Measurements from ENCODE around the gene MORC2. TPM values are rescaled to one million over a fixed set of nuclear protein-coding genes. Genes with fewer than 3 reads are reported as not detected.

Gene MORC2
- total RNA-seq, 1 experiment from 2014 or later: 17.5 TPM

DNA sequence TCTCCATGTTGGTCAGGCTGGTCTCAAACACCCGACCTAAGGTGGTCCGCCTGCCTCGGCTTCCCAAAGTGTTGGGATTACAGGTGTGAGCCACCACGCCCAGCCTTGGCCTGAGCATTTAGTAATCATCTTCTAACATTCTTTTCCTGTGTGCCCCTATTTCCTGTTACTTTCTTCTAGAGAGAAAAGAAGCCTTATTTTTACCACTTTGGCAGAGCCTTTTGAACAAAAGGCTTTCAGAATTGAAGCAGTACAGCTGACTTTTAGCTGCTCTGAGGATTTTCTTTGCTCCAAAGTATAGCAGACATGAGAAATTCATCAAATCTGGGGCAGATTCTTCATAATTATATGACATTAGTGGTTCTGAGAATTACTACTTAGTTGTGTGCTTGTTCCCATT lies 13.4 kb downstream of the MORC2 start:
- in situ Hi-C loops (cut with HindIII; ENCODE audit: low sequenced_read_pairs): no loop called here
- no peak for DNase-seq (ENCODE audit: low spot score)

DNA sequence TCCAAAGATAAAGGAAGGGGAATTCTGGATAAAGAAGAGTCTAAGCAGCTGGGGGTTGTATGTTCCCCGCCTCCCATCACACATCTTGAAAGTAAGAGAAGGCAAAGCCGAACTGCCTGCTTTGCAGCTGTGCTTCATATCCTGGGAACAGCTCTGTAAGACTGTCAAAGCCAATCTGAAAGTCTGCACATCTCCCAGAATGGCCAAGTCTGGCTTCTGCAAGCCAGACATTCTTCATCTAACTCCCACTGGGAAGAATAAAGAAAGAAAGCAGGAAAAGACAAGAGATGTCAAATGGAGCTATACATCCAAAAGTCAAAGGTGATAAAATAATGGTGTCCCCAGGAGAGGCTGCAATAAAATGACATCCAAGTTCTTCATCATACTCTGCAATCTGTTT lies 15.4 kb downstream of the MORC2 start:
- in situ Hi-C loops (cut with HindIII; ENCODE audit: low sequenced_read_pairs): loop anchor here (5.0 kb wide), 1 partner anchor 79 kb away; no protein-coding TSS in a partner anchor
- no peak for DNase-seq (ENCODE audit: low spot score)

- in situ Hi-C loops (cut with HindIII; ENCODE audit: low sequenced_read_pairs): loop anchor here (5.0 kb wide), 1 partner anchor 82 kb away; no protein-coding TSS in a partner anchor
- DNase-seq (ENCODE audit: low spot score): no peak
Observed at GRCh38 chr22:30949934-30950660, 18.5 kb downstream of the MORC2 start.

DNA sequence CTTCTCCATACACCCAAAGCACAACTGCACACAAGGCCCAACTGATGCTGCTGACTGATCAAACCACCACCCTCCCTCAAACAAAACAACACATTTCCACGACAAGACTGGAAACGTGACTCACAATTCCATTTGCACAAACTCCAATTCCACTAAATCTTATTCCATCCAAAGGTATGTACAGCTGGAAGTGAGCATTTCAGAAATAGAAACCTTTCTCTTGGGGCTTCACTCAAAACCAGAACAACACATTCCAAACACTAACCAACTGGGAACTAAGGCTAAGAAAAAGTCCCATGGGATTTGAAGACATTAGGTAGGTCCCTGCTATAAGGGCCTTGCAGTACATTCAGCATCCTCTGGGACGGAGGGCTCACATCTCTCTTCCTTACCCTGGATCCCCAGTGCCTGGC lies 19.6 kb downstream of the MORC2 start:
- in situ Hi-C loops (cut with HindIII; ENCODE audit: low sequenced_read_pairs): no loop called here
- no peak for DNase-seq (ENCODE audit: low spot score)

DNA sequence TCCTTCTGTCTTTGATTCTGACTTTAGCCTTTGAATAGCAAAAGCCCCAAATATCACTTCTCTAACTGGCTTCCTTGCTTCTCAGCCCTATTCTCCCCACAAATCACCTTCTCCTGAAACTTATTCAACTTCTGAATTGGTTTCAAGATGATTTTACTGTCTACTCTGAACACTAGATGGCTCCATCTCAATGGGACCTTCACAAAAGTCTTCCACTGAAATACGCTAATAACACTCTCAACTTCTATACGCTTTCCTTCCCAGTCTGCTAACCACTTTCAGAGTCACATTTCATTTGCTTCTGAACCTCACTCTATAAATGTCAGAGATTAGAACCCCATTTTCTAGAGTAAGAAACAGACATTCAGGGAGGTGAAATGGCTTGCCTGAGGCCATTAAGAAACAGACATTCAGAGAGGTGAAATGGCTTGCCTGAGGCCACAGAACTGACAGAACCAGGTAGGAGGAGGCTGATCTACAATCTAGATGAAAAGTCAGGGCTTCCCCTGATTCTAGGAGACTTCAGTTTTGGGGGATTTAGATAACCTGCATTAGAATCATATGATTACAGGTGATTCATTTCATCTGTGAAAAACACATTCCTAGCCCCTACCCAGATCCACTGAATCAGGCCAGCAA lies 20.6 kb downstream of the MORC2 start:
- peak; percentile 59 for DNase-seq (ENCODE audit: low spot score)
- in situ Hi-C loops (cut with HindIII; ENCODE audit: low sequenced_read_pairs): no loop called here

DNA sequence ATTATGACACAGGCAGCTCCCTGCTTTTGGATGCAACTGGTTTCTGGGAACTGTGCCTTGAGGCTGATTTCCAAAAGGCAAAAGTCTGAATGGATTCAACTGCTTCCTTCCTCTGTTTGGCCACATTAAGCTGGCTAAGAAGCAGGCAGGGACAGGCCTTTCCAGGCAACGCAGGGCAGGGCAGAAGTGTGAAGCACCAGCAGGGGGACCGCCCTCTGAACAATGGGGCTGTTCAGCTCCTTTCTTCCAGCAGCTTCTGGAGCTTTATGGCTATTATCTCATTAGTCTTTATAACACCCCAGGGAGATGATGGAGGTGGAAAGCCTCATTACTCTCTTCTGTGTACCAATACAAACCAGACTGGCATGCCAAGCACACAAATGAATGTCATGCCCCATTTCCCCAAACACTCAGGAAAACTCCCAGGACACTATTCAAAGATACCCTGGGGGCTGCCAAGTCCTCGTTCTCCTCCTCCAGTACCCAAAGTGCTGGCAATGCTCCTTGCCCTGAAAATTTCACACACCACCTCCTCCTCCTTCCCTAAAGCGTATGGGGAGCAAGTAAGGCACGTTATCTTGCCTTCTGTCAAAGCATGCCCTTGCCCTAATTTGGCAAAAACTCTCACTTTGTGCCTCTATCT lies 21.3 kb downstream of the MORC2 start:
- DNase-seq (ENCODE audit: low spot score): peak; percentile 49
- in situ Hi-C loops (cut with HindIII; ENCODE audit: low sequenced_read_pairs): no loop called here

DNA sequence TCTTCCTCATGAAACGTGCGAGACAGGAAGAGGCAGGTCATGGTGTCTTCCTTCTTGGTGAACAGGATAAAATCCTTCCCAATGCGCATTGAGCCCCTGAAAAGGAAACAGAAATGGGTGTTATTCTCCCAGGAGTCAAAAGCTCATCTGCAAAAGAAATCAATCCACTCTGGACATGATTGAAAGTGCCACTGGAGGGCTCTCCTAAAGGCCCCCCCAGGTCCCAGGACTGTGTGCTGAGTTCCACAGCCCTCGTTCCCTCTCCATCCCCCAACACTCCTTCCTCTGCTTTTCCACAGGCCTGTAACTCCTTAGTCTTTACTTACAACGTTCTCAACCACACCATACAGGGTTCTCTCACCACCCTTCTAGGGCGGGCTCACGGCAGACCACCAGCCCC lies 22.2 kb downstream of the MORC2 start:
- in situ Hi-C loops (cut with HindIII; ENCODE audit: low sequenced_read_pairs): no loop called here
- DNase-seq (ENCODE audit: low spot score): no peak

DNA sequence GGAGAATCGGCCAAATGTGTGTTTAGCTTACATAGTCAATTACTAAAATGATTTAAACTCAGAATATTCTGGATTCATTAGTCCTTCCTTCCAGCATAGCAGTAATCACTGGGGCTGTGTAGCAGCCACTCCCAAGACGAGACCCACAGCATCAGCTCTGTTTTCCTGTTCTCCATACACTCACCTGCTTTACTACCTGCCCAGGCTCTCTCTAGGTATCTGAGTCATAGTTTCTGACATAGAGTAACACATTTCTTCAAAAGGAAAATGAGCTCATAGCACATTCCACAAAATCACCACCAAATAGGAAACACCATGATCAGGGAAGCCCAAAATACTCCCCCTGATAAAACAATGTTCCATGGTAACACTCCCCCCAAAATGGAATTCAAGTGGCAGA lies 22.9 kb downstream of the MORC2 start:
- no peak for DNase-seq (ENCODE audit: low spot score)
- in situ Hi-C loops (cut with HindIII; ENCODE audit: low sequenced_read_pairs): no loop called here

DNA sequence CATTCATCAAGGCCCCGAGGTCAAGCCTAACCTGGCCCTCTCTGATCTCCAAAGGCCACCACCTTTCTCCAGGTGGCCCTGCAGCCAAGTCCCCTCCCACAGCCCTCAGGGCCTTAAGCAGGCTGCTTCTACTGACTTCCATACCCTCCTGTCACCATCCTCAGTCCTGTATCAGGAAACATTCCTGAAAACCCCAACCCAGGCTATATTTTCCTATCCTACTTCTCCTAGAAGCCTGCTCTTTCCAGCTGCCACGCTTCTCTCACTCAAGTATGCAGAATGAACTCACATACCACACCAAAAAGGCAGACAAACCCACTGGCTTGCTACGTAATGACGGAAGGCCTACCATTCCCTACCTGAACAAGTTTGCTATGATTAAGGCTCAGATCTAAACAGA lies 23.6 kb downstream of the MORC2 start:
- DNase-seq (ENCODE audit: low spot score): no peak
- in situ Hi-C loops (cut with HindIII; ENCODE audit: low sequenced_read_pairs): no loop called here

GRCh38 chr22:30943368-30943767 lies 25.2 kb downstream of the MORC2 start:
- in situ Hi-C loops (cut with HindIII; ENCODE audit: low sequenced_read_pairs): no loop called here
- no peak for DNase-seq (ENCODE audit: low spot score)

GRCh38 chr22:30941363-30941740 lies 27.2 kb downstream of the MORC2 start:
- DNase-seq (ENCODE audit: low spot score): no peak
- in situ Hi-C loops (cut with HindIII; ENCODE audit: low sequenced_read_pairs): no loop called here

DNA sequence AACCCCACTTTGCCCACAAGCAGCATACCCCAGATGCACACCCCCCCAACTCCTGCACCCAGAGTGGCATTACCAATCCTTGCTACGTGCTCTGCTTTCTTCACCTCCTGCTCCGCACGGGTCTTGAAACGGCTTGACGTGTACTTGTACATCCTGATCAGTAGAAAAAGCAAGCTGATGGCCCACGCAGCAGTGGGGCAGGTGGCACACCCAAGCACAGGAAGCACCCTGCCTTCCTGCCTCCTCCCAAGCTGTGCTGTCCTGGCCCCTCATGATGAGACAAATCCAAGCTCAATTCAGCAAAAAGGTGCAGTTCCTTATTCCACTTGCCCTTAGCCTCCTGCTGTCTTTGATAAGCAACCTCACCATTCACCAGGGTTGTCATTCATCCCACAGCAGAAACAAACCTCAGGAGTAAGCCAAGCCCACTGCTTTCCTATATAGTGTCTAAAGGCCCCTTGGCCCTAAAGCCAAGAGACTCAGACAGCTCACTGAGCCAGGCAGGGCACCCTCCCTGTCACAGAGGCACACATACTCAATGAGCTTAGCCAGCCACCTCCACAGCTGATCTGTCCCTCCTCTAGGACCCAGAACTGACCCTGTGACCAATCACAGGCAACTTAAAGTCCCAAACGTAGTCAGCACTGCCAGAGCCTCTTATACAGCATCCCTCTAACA lies 27.8 kb downstream of the MORC2 start:
- in situ Hi-C loops (cut with HindIII; ENCODE audit: low sequenced_read_pairs): no loop called here
- no peak for DNase-seq (ENCODE audit: low spot score)

GRCh38 chr22:30934053-30934452 lies 34.5 kb downstream of the MORC2 start:
- no peak for DNase-seq (ENCODE audit: low spot score)
- in situ Hi-C loops (cut with HindIII; ENCODE audit: low sequenced_read_pairs): no loop called here

GRCh38 chr22:30933457-30933856 lies 35.1 kb downstream of the MORC2 start:
- in situ Hi-C loops (cut with HindIII; ENCODE audit: low sequenced_read_pairs): no loop called here
- no peak for DNase-seq (ENCODE audit: low spot score)

- no peak for DNase-seq (ENCODE audit: low spot score)
- in situ Hi-C loops (cut with HindIII; ENCODE audit: low sequenced_read_pairs): no loop called here
Observed at GRCh38 chr22:30932661-30933060, 35.9 kb downstream of the MORC2 start.

GRCh38 chr22:30931541-30932300 lies 36.9 kb downstream of the MORC2 start:
- no peak for DNase-seq (ENCODE audit: low spot score)
- in situ Hi-C loops (cut with HindIII; ENCODE audit: low sequenced_read_pairs): no loop called here

DNA sequence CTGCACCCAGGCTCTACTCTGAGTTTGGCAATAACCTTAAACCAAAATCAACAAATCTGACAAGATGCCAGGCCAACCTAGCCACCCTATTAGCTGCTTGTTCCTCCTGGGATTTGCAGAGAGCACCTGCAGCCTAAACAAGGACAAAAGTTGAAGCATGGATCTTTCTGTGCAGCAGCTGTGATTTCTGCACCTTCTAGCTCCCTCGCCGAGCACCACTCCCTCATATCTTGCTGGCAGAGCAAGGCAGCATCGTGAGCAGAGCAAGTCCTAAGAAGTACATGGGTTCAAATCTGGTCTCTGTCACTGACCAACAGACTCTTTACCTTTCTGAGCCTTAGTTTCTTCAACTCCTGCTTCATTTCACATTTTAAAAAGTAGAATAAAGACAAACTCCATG lies 38.3 kb downstream of the MORC2 start:
- in situ Hi-C loops (cut with HindIII; ENCODE audit: low sequenced_read_pairs): no loop called here

GRCh38 chr22:30928401-30928800 lies 40.2 kb downstream of the MORC2 start:
- no peak for DNase-seq (ENCODE audit: low spot score)
- in situ Hi-C loops (cut with HindIII; ENCODE audit: low sequenced_read_pairs): no loop called here

More for the DNA sequence above, 38.3 kb downstream of the MORC2 start:
- DNase-seq (ENCODE audit: low spot score): no peak

GRCh38 chr22:30927806-30928205 lies 40.8 kb downstream of the MORC2 start:
- in situ Hi-C loops (cut with HindIII; ENCODE audit: low sequenced_read_pairs): no loop called here
- no peak for DNase-seq (ENCODE audit: low spot score)

All from G401 (cell line).